ENCODE measurements around the gene TJP3. TPM values are rescaled to one million over a fixed set of nuclear protein-coding genes. Genes with fewer than 3 reads are reported as not detected.

Gene TJP3
- total RNA-seq, 1 donor from 2014 or later: 3.1 TPM

DNA sequence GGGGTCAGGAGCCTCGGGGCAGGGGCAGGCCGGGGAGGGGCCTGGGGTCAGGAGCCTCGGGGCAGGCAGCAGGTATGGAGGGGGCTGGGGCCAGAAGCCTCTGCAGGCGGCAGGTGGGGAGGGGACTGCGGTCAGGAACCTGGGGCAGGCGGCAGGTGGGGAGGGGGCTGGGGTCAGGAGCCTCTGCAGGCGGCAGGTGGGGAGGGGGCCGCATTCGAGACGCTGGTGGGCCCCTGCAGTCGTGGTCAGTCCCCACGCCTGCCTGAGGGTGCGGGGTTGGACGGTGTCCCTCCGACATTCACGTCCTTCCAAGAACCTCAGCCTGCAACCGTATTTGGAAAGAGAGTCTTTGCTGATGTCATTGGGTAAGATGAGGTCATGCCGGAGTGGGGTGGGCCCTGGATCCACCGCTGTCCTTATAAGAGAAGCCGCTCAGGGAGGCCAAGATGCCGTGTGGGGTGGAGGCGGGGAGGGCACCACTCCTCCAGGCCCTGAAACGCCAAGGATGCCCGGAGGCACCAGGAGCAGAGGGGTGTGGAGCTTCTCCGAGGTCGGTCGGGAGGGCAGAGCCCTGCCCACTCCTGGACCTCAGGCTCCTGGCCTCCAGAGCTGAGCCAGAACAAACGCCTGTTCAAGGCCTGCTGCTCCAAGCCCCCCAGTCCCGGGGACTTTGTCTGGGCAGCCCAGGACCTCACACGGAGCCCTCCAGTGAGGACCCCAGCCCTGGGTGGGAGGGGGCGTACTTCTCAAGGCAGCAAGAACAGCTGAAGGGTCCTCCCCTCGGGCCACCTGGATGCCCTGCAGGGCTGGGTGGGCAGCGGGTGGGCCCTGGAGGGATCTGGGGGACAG lies 38.0 kb upstream of the TJP3 start:
- no peak for TF ChIP-seq CTCF (IDR thresholded peaks at IDR 0.05; ENCODE audit: partially characterized antibody, unreplicated experiment)
- no peaks in the 10 kb centered on the region for H3K36me3 Mint-ChIP-seq (ENCODE audit: unreplicated experiment)
- H3K27me3 Mint-ChIP-seq (ENCODE audit: unreplicated experiment): peaks cover 17% of the 10 kb centered on the region
- H3K9me3 Mint-ChIP-seq (ENCODE audit: unreplicated experiment): peaks cover 12% of the 10 kb centered on the region
- peak overlapping the region; percentile 38 for H3K27ac Mint-ChIP-seq (ENCODE audit: unreplicated experiment)
- peaks cover 24% of the 10 kb centered on the region for H3K4me1 Mint-ChIP-seq (ENCODE audit: low read depth, unreplicated experiment)
- no peak overlapping the region for H3K4me3 Mint-ChIP-seq (ENCODE audit: unreplicated experiment)
- DNase-seq: no peak

DNA sequence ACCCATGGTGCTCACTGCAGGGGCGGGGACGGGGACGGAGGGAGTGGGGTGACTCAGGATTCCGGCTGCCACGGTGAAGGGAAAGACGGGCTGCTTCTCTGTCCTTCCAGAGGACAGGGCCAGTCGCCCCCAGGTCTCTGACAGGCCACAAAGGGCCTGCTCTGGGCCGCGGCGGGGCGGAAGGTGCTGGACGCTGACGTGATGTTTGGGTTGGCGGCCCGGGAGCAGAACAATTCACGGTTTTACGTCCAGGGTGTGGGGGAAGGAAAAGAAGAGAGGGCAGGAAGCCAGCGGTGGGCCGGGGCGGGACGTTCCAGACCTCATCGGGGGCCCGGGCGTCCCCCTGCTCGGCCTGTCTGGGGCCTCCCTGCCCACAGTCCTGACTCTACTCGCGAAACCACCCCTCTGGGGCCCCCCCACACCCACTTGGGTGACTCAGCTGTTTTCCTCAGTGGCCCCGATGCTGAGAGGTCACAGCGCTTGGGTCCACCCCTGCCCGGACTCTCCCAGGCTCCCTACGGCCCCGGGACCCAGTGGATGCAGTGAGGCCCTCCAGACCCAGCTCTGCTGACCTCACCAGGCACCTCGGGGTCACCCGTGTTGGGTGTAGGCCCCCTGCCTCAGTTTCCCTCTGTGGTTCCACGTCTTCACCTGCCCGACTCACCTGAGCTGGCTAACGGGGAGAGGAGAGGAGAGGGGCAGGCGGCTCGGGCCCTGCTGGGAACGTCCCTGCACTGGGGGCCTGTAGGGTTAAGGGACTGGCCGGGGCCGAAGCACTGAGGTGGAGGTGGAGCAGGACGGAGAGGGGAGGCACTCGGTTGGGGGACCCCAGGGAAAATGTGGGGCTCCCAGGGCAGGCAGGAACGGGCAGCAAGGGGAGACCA lies 37.1 kb upstream of the TJP3 start:
- no peaks in the 10 kb centered on the region for H3K36me3 Mint-ChIP-seq (ENCODE audit: unreplicated experiment)
- no peak overlapping the region for H3K4me3 Mint-ChIP-seq (ENCODE audit: unreplicated experiment)
- H3K27me3 Mint-ChIP-seq (ENCODE audit: unreplicated experiment): peaks cover 17% of the 10 kb centered on the region
- peak overlapping the region; percentile 77 for H3K27ac Mint-ChIP-seq (ENCODE audit: unreplicated experiment)
- DNase-seq: no peak
- peaks cover 24% of the 10 kb centered on the region for H3K4me1 Mint-ChIP-seq (ENCODE audit: low read depth, unreplicated experiment)
- peaks cover 11% of the 10 kb centered on the region for H3K9me3 Mint-ChIP-seq (ENCODE audit: unreplicated experiment)
- no peak for TF ChIP-seq CTCF (IDR thresholded peaks at IDR 0.05; ENCODE audit: partially characterized antibody, unreplicated experiment)

DNA sequence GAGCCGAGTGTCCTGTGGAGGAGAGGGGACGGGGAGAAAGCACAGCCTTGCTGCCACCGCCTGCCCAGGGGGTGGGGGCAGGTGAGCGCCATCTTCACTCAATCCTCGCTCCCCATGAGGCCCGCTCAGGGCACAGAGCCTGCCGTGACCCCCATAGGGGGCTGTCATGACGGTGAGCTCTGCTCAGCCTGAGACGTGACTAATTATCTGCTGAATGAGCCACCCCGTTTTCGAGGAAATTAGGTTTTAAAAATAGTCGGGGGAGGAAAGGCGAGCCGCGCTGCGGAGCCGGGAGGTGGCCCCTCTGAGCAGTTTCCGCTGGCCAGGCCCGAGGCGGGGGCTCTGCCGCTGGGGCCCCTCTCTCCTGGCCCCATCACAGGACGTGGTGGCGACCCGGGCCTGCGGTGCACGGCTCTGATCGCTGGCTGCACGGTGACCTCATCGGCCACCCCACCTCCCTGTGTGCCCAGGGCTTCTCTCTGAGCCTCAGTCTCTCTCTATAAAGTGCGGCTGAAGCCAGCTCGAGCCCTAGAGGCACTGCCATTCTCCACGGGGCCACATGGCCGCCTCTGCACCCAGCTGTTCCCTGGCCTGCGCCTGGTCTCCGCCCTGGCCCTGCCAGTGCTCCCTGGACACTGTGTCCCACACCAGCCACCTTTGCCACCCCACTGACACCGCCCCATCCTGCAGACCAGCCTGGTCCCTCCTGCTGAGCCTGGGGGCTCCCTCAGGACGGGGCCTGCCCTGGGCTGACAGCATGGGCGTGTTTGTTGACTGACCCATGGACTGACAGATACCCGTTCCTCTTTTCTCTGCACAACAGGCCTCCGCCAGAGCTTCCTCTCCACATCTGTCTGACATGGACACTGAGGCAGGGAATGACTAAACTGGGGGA lies 36.3 kb upstream of the TJP3 start:
- Mint-ChIP-seq H3K27me3 (ENCODE audit: unreplicated experiment) (peaks cover 13% of the 10 kb centered on the region), H3K4me1 (ENCODE audit: low read depth, unreplicated experiment) (peaks cover 22% of the 10 kb centered on the region), H3K36me3 (ENCODE audit: unreplicated experiment) (no peaks in the 10 kb centered on the region), H3K27ac (ENCODE audit: unreplicated experiment) (peak overlapping the region; percentile 17), H3K4me3 (ENCODE audit: unreplicated experiment) (no peak overlapping the region), H3K9me3 (ENCODE audit: unreplicated experiment) (peaks cover 6% of the 10 kb centered on the region)
- no peak for DNase-seq
- TF ChIP-seq CTCF (IDR thresholded peaks at IDR 0.05; ENCODE audit: partially characterized antibody, unreplicated experiment): no peak

GRCh38 chr19:3672575-3672948 lies 35.6 kb upstream of the TJP3 start:
- Mint-ChIP-seq H3K4me3 (ENCODE audit: unreplicated experiment) (no peak overlapping the region), H3K4me1 (ENCODE audit: low read depth, unreplicated experiment) (peaks cover 22% of the 10 kb centered on the region), H3K36me3 (ENCODE audit: unreplicated experiment) (no peaks in the 10 kb centered on the region), H3K27me3 (ENCODE audit: unreplicated experiment) (peaks cover 11% of the 10 kb centered on the region), H3K9me3 (ENCODE audit: unreplicated experiment) (peaks cover 8% of the 10 kb centered on the region), H3K27ac (ENCODE audit: unreplicated experiment) (peak overlapping the region; percentile 17)
- DNase-seq: no peak
- TF ChIP-seq CTCF (IDR thresholded peaks at IDR 0.05; ENCODE audit: partially characterized antibody, unreplicated experiment): no peak

All from glutamatergic neuron (in vitro differentiated cells).